HCT116 (cell line): ENCODE data around the gene TAF6. TPM values are rescaled to one million over a fixed set of nuclear protein-coding genes. Genes with fewer than 3 reads are reported as not detected.

Source experiments
- ATAC-seq: fragments of 200-7000 bp; cut with Tn5 transposase; 2 replicates; pipeline ENCODE4 v1.9.1; 2020; ENCODE audit warnings: mild to moderate bottlenecking, moderate library complexity
- BruUV-seq: library from RNA; stranded (reverse); fragments of 400-500 nt; replicated peaks from 2 replicates; lab custom pipeline; 2021; lab: Mats Ljungman, UMichigan
- CTCF ChIA-PET: fragments of 300-600 bp; sonication (Branson Sonifier 250); formaldehyde crosslinking; loops from one replicate; lab custom pipeline; 2021; ENCODE audit warnings: antibody characterized with exemption; lab: Charles Lee
- POLR2A ChIA-PET: fragments of 300-600, 350-600 bp; sonication (Branson Sonifier 250); formaldehyde crosslinking; loops from one replicate; lab custom pipeline; 2021; ENCODE audit warnings: antibody characterized with exemption; lab: Charles Lee
- RAD21 ChIA-PET, 2 experiments: fragments of 300-600 bp; sonication (Branson Sonifier 250); formaldehyde crosslinking; loops; one replicate each; lab custom pipeline; 2023; ENCODE audit warnings: low total read pairs in 2 of 2; ENCODE audit not compliant: uncharacterized antibody in 2 of 2, unreplicated experiment in 2 of 2, low non-redundant PET in 1 of 2; lab: Charles Lee
- DNase-seq: peaks from one replicate; pipeline ENCODE4 v3.0.0-alpha.2; 2010; ENCODE audit warnings: low read depth, low spot score
- H2AFZ ChIP-seq: fragments of 200-600 bp; shearing (Covaris generic), sonication (generic); 2 replicates; pipeline ENCODE4 v1.6.1; 2017; ENCODE audit warnings: low read depth, mixed run types, mixed read lengths, antibody characterized with exemption, low read length; ENCODE audit not compliant: poor library complexity, severe bottlenecking
- H3K27ac ChIP-seq: 2 replicates; pipeline ENCODE4 v1.5.1; 2012; ENCODE audit warnings: low read depth, low read length
- H3K27me3 ChIP-seq: fragments of 200-600 bp; sonication (generic); 2 replicates; pipeline ENCODE4 v1.6.1; 2016; ENCODE audit warnings: mixed run types, low read length, mixed read lengths; ENCODE audit not compliant: insufficient read depth
- H3K36me3 ChIP-seq, 2 experiments: fragments of 200-500 bp in 1 of 2; fragments of 200-600 bp in 1 of 2; sonication (Bioruptor generic) in 1 of 2; sonication (generic) in 1 of 2; 2 replicates each; pipeline versions ENCODE4 v1.5.1 to v1.6.1; 2014 to 2016; ENCODE audit warnings: low read length in 2 of 2, inconsistent platforms in 1 of 2, mixed read lengths in 1 of 2, mixed run types in 1 of 2; ENCODE audit not compliant: insufficient read depth in 2 of 2, control insufficient read depth in 1 of 2
- H3K4me1 ChIP-seq, 2 experiments: fragments of 200-600 bp in 1 of 2; sonication (generic) in 1 of 2; 2 replicates each; pipeline versions ENCODE4 v1.5.1 to v1.6.1; 2012 to 2017; ENCODE audit warnings: low read length in 2 of 2, inconsistent platforms in 1 of 2, mild to moderate bottlenecking in 1 of 2, mixed read lengths in 1 of 2, mixed run types in 1 of 2, moderate library complexity in 1 of 2; ENCODE audit not compliant: insufficient read depth in 2 of 2, control insufficient read depth in 1 of 2
- H3K4me2 ChIP-seq: fragments of 200-600 bp; sonication (generic); 2 replicates; pipeline ENCODE4 v1.6.1; 2017; ENCODE audit warnings: mixed run types, low read length, mixed read lengths
- H3K4me3 ChIP-seq, 2 experiments: fragments of 200-600 bp in 1 of 2; sonication (generic) in 1 of 2; replicated peaks in 1 of 2; 2 replicates each; pipeline ENCODE4 v1.5.1; 2011 to 2016; ENCODE audit warnings: low read length in 2 of 2, control low read depth in 1 of 2, low read depth in 1 of 2, mild to moderate bottlenecking in 1 of 2, mixed read lengths in 1 of 2, mixed run types in 1 of 2
- H3K79me2 ChIP-seq: fragments of 200-600 bp; sonication (generic); 2 replicates; pipeline ENCODE4 v1.6.1; 2017; ENCODE audit warnings: mild to moderate bottlenecking, mixed run types, low read length, moderate library complexity, mixed read lengths; ENCODE audit not compliant: insufficient read depth
- H3K9ac ChIP-seq: fragments of 200-600 bp; sonication (generic); 2 replicates; pipeline ENCODE4 v1.6.1; 2016; ENCODE audit warnings: low read length, mixed read lengths
- H3K9me2 ChIP-seq: fragments of 200-600 bp; sonication (generic), shearing (Covaris generic); 2 replicates; pipeline ENCODE4 v1.6.1; 2017; ENCODE audit warnings: mixed run types, mild to moderate bottlenecking, moderate library complexity; ENCODE audit not compliant: insufficient read depth
- H3K9me3 ChIP-seq, 2 experiments: fragments of 200-500 bp in 1 of 2; fragments of 200-600 bp in 1 of 2; sonication (Bioruptor generic) in 1 of 2; sonication (generic) in 1 of 2; 2 replicates each; pipeline ENCODE4 v1.6.1; 2014 to 2017; ENCODE audit warnings: low read length in 2 of 2, mixed read lengths in 2 of 2, inconsistent platforms in 1 of 2, low read depth in 1 of 2, mild to moderate bottlenecking in 1 of 2, mixed run types in 1 of 2, moderate library complexity in 1 of 2; ENCODE audit not compliant: control insufficient read depth in 1 of 2, insufficient read depth in 1 of 2
- H4K20me1 ChIP-seq: fragments of 200-600 bp; sonication (generic), shearing (Covaris generic); 2 replicates; pipeline ENCODE4 v1.6.1; 2017; ENCODE audit warnings: mixed run types, mild to moderate bottlenecking, moderate library complexity; ENCODE audit not compliant: insufficient read depth
- CTCF ChIP-seq, 3 experiments: fragments of 200-600 bp in 1 of 3; sonication (generic) in 1 of 3; IDR thresholded peaks in 2 of 3; conservative IDR thresholded peaks in 1 of 3; 2 replicates each; pipeline ENCODE4 v1.5.1; 2012 to 2017; ENCODE audit warnings: low read depth in 2 of 3, low read length in 2 of 3, antibody characterized with exemption in 1 of 3, borderline replicate concordance in 1 of 3, control low read depth in 1 of 3, mild to moderate bottlenecking in 1 of 3, mixed read lengths in 1 of 3, mixed run types in 1 of 3, moderate library complexity in 1 of 3; ENCODE audit not compliant: insufficient read depth in 1 of 3
- EGR1 ChIP-seq: IDR thresholded peaks from 2 replicates; pipeline ENCODE4 v1.6.1; 2012; ENCODE audit warnings: low read depth
- EZH2 ChIP-seq: fragments of 200-600 bp; sonication (generic); IDR thresholded peaks from 2 replicates; pipeline ENCODE4 v1.6.1; 2017; ENCODE audit warnings: antibody characterized with exemption, mixed run types
- POLR2A ChIP-seq: IDR thresholded peaks from 2 replicates; pipeline ENCODE4 v1.7.0; 2011; ENCODE audit warnings: borderline replicate concordance; ENCODE audit not compliant: insufficient read depth, insufficient read length; ENCODE audit errors: extremely low read depth
- POLR2AphosphoS5 ChIP-seq: IDR thresholded peaks from 2 replicates; pipeline ENCODE4 v1.6.1; 2011; ENCODE audit warnings: mild to moderate bottlenecking, low read depth, low read length, moderate library complexity
- REST ChIP-seq: IDR thresholded peaks from 2 replicates; pipeline ENCODE4 v1.6.1; 2012; ENCODE audit warnings: low read depth
- SP1 ChIP-seq: IDR thresholded peaks from 2 replicates; pipeline ENCODE4 v1.6.1; 2012; ENCODE audit warnings: low read depth
- YY1 ChIP-seq: IDR thresholded peaks from 2 replicates; pipeline ENCODE4 v1.6.1; 2011; ENCODE audit warnings: low read length, low read depth, moderate library complexity, mild to moderate bottlenecking; ENCODE audit not compliant: insufficient replicate concordance; ENCODE audit errors: extremely low read depth
- ZFX ChIP-seq: fragments of 450-650 bp; IDR thresholded peaks from 2 replicates; pipeline ENCODE4 v1.6.1; 2017
- intact Hi-C: fragments of 100-400 bp; cut with micrococcal nuclease; formaldehyde crosslinking; loops from 2 replicates; pipeline ENCODE4 v1.10.0; 2022
- total RNA-seq: library from RNA; stranded (reverse); gene quantifications from one replicate; pipeline ENCODE4 v1.2.1, GENCODE V29; 2021; ENCODE audit not compliant: unreplicated experiment
- TF ChIP-seq, protein P1 (sequence below): IDR thresholded peaks from 2 replicates; pipeline ENCODE4 v1.6.1; 2011; ENCODE audit warnings: mild to moderate bottlenecking, low read length, moderate library complexity; ENCODE audit not compliant: insufficient replicate concordance; ENCODE audit errors: extremely low read depth

TAF6 gene
- total RNA-seq, 1 experiment from 2014 or later, result 67.4 TPM

GRCh38 chr7:100088621-100089457, 30.3 kb downstream of the TAF6 start, which contains the start of gene COPS6:
TSS of gene COPS6 (plus strand) at chr7:100088969. CDS start at chr7:100088991, 22 bp downstream.
- ChIA-PET POLR2A (interaction anchor here (1.7 kb wide), 1 partner anchor 13 kb away, joined by 11 read pairs; the partner anchor contains the start of genes AP4M1 and MCM7), RAD21 (interaction anchor here in 1 of 2 experiments (0.6 kb wide), 1 partner anchor 185 kb away, joined by 3 read pairs; no protein-coding TSS in a partner anchor), CTCF (interaction anchor here (1.5 kb wide), 1 partner anchor 13 kb away, joined by 4 read pairs; the partner anchor contains the start of genes AP4M1 and MCM7)
- BruUV-seq, result no TSS peak
- Histone ChIP-seq H3K27ac (peak within 1 kb of the TSS; percentile 90), H4K20me1 (peaks cover 3% of the 10 kb centered on the region; the same call in 1 of the 2 replicates), H2AFZ (no peak within 1 kb of the TSS), H3K9me3 (no peaks in the 10 kb centered on the region), H3K4me1 (peaks cover 8 to 38% of the 10 kb centered on the region in 2 experiments), H3K4me2 (peak within 1 kb of the TSS; percentile 83), H3K9ac (peak within 1 kb of the TSS; percentile 94), H3K79me2 (peaks cover 24% of the 10 kb centered on the region), H3K9me2 (no peaks in the 10 kb centered on the region), H3K36me3 (peaks cover 14 to 33% of the 10 kb centered on the region in 2 experiments; a peak in 3 of 4 replicates), H3K27me3 (no peaks in the 10 kb centered on the region), H3K4me3 (peak within 1 kb of the TSS; percentile 91 to 93)
- intact Hi-C loops, result loop anchor here (1.0 kb wide), 1 partner anchor 11 kb away; no protein-coding TSS in a partner anchor
- ATAC-seq (peak; percentile 45), DNase-seq (no peak)
- TF ChIP-seq SP1, result no peak
- peak; percentile 83 for TF ChIP-seq ZFX
- no peak for TF ChIP-seq REST
- no peak for TF ChIP-seq CTCF (IDR thresholded peaks at IDR 0.05 in 2 of 3, conservative IDR thresholded peaks at IDR 0.05 in 1 of 3; ENCODE audit: borderline replicate concordance in 1 of 3, insufficient read depth in 1 of 3, low read depth in 2 of 3, low read length in 2 of 3)
- TF ChIP-seq, protein P1, sequence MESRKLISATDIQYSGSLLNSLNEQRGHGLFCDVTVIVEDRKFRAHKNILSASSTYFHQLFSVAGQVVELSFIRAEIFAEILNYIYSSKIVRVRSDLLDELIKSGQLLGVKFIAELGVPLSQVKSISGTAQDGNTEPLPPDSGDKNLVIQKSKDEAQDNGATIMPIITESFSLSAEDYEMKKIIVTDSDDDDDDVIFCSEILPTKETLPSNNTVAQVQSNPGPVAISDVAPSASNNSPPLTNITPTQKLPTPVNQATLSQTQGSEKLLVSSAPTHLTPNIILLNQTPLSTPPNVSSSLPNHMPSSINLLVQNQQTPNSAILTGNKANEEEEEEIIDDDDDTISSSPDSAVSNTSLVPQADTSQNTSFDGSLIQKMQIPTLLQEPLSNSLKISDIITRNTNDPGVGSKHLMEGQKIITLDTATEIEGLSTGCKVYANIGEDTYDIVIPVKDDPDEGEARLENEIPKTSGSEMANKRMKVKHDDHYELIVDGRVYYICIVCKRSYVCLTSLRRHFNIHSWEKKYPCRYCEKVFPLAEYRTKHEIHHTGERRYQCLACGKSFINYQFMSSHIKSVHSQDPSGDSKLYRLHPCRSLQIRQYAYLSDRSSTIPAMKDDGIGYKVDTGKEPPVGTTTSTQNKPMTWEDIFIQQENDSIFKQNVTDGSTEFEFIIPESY, result peak; percentile 78
- no peak for TF ChIP-seq EZH2
- TF ChIP-seq POLR2A, result peak; percentile 88
- TF ChIP-seq EGR1, result no peak
- TF ChIP-seq YY1, result peak; percentile 96
- TF ChIP-seq POLR2AphosphoS5, result peak; percentile 96
